Gastrocnemius medialis (tissue), 4 donors: ENCODE data around the gene ASTN2.

ENCODE experiments used
- POLR2A ChIP-seq, 2 donors: fragments of 450-650 bp; IDR thresholded peaks; one replicate each; pipeline ENCODE4 v1.6.1; 2017; ENCODE audit warnings: antibody characterized with exemption in 2 of 2, mild to moderate bottlenecking in 2 of 2, moderate library complexity in 2 of 2
- TF ChIP-seq, protein P1 (sequence below), 5 experiments: fragments of 450-650 bp in 3 of 5; fragments of 200-600 bp in 2 of 5; sonication (generic) in 2 of 5; IDR thresholded peaks in 4 of 5; conservative IDR thresholded peaks in 1 of 5; 1 replicate in 4 of 5; 2 replicates in 1 of 5; pipeline ENCODE4 v1.5.1; 2016 to 2019; ENCODE audit warnings: antibody characterized with exemption in 5 of 5, mild to moderate bottlenecking in 3 of 5, moderate library complexity in 3 of 5

DNA sequence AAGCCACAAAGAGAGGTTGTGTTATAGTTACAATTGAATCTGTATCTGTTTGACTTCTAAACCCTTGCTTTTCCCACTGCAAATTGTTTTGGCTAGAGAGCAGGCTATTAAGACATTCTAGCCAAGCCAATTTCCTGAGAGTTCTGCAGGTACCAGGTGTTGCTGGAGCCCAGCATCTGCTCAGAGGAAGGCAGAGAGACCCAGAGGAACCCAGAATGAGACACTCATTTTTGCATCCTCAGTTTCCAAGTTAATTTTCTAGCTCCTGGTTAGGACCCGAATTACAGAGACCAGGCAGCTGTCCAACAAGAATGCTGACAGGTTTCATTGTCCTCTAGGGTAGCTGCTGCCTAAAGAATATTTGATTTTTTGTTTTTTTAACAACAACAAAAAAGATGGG lies 461.6 kb downstream of the ASTN2 start:
- TF ChIP-seq, protein P1, sequence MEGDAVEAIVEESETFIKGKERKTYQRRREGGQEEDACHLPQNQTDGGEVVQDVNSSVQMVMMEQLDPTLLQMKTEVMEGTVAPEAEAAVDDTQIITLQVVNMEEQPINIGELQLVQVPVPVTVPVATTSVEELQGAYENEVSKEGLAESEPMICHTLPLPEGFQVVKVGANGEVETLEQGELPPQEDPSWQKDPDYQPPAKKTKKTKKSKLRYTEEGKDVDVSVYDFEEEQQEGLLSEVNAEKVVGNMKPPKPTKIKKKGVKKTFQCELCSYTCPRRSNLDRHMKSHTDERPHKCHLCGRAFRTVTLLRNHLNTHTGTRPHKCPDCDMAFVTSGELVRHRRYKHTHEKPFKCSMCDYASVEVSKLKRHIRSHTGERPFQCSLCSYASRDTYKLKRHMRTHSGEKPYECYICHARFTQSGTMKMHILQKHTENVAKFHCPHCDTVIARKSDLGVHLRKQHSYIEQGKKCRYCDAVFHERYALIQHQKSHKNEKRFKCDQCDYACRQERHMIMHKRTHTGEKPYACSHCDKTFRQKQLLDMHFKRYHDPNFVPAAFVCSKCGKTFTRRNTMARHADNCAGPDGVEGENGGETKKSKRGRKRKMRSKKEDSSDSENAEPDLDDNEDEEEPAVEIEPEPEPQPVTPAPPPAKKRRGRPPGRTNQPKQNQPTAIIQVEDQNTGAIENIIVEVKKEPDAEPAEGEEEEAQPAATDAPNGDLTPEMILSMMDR (IDR thresholded peaks at IDR 0.05 in 4 of 5, conservative IDR thresholded peaks at IDR 0.05 in 1 of 5): no peak
- no peak for TF ChIP-seq POLR2A (IDR thresholded peaks at IDR 0.05)
